ENCODE results near the gene DSCAM. TPM values are rescaled to one million over a fixed set of nuclear protein-coding genes. Genes with fewer than 3 reads are reported as not detected.

The DSCAM gene
- total RNA-seq, 1 donor: not detected

GRCh38 chr21:40635391-40635790 lies 211.6 kb downstream of the DSCAM start:
- TF ChIP-seq CTCF (IDR thresholded peaks at IDR 0.05; ENCODE audit: insufficient read depth, low read length): no peak
- no peak for DNase-seq (ENCODE audit: low read depth)
- H3K4me3 ChIP-seq (ENCODE audit: low read depth, low read length): no peak overlapping the region

- H3K4me3 ChIP-seq (ENCODE audit: low read depth, low read length): no peak overlapping the region
- TF ChIP-seq CTCF (IDR thresholded peaks at IDR 0.05; ENCODE audit: insufficient read depth, low read length): no peak
- DNase-seq (ENCODE audit: low read depth): no peak
These were observed 212.8 kb downstream of the DSCAM start for GRCh38 chr21:40634141-40634540.

- no peak for DNase-seq (ENCODE audit: low read depth)
- no peak overlapping the region for H3K4me3 ChIP-seq (ENCODE audit: low read depth, low read length)
- no peak for TF ChIP-seq CTCF (IDR thresholded peaks at IDR 0.05; ENCODE audit: insufficient read depth, low read length)
These were observed 213.9 kb downstream of the DSCAM start for GRCh38 chr21:40633048-40633447.

- DNase-seq (ENCODE audit: low read depth): no peak
- TF ChIP-seq CTCF (IDR thresholded peaks at IDR 0.05; ENCODE audit: insufficient read depth, low read length): no peak
These were observed 215.7 kb downstream of the DSCAM start for GRCh38 chr21:40631211-40631610.

GRCh38 chr21:40625991-40626390 lies 221.0 kb downstream of the DSCAM start:
- no peak for DNase-seq (ENCODE audit: low read depth)
- TF ChIP-seq CTCF (IDR thresholded peaks at IDR 0.05; ENCODE audit: insufficient read depth, low read length): no peak
- H3K4me3 ChIP-seq (ENCODE audit: low read depth, low read length): no peak overlapping the region

More at GRCh38 chr21:40631211-40631610, 215.7 kb downstream of the DSCAM start:
- H3K4me3 ChIP-seq (ENCODE audit: low read depth, low read length): no peak overlapping the region

- DNase-seq (ENCODE audit: low read depth): no peak
These were observed 223.4 kb downstream of the DSCAM start for GRCh38 chr21:40623528-40623927.

More at GRCh38 chr21:40623528-40623927, 223.4 kb downstream of the DSCAM start:
- TF ChIP-seq CTCF (IDR thresholded peaks at IDR 0.05; ENCODE audit: insufficient read depth, low read length): no peak
- no peak overlapping the region for H3K4me3 ChIP-seq (ENCODE audit: low read depth, low read length)
